ENCODE measurements around the gene CAMTA1.
"Not testable (repeated sequence)": the region's sequence is repeated elsewhere in the genome, so short reads cannot be mapped to it uniquely, and the experiment has no call there.

The CAMTA1 gene

DNA sequence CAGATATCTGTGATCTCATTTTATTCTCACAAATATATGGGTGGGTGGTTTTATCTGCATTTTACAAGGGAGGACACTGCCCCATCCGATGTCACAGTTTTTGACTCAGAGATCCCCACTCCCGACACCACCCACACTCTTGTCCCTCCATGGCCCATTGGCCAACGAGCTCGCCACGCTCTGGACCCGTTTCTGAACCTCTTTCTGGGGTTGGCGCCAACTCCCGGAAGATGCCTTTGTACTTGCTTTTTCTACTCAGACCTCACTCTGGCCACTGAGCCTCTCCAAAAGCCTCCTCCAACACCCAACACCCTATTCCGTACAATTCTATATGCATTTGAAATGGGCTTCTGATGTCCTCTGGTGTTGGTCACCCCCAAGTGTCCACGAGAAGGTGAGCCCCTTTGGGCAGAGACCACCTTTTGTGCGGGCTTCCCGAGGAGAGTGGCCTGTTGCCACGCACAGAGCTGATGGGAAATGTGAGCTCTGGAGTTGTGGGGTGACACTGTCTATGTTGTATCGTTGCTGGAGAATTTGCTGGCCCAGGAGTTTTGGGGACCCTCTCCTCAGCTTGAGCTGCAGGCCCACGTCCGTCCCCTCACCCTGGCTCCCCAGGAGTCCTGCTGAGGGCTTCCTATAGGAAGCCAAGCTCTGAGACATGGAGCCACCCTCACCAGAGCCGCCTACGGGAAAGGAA is 618.9 kb downstream of the CAMTA1 start:
- no peak for DNase-seq

DNA sequence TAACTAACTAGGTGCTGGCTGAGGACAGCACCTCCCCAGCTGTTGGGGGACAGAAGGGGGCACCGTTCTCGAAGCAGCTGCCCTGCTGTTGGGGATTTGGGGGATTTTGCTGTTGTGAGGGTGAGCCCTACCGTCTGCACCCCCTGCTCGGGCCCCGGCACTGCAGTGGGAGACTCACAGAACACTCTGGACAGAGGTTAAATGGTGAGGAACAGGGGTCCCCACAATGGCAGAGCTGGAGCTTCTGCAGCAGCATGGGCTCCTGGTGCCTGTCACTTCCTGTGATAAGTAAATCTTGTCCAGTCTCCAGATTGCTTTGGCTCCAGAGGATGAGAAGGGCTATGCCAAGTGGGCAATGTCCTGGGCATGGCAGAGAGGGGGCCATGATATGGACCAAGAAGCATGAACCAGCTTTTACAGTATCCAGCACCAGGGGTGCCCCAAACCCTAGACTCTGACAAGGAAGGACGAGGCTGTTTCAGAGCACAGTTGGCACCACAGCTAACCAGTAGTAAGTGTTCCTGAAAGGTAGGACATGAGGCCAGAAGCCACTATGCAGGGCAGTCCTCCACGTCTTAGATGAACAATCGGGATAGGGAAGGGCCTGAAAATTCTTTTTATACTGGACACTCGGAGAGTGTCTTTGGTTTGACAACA is 620.7 kb downstream of the CAMTA1 start:
- no peak for DNase-seq

DNA sequence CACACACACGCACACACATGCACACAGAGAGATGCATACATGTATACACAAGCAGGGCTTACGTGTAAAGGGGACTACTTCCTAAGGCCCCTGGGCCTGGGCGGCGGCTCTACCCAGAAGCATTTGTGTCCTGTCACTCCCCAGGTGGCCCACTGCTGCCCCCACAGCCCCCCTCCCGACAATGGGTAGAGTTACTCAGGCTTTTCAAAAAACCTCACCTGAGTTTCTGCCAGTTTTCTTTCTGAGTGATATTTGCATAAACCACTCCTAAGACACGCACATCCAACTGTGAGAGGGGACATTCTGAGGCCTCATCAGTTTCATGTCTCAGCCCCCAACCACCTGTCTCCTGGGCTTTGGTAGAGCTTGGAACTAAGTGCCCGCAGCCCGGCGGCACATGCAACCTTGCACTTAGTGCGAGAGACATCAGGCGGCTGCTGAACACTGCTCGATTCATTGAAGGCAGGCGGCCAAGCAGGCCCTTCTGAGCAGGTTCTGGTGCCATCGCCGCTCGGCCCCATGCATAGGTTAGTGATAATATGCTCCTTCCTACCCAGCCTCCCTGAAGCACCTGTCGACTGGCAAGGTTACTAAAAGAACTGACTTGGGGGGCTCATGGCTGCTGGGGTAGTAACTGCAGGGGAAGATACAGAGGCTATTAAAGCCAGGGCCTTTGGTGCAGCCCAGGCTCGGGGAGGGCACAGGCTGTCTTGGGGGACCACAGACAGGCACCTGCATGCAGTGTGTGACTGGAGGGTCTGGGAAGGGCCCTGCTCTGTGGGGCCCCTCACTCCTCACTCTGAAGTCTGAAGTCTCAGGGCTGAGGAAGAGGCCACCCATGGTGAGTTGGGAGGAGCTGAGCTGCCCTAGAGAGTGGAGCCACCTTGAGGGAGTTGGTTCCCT is 621.6 kb downstream of the CAMTA1 start:
- DNase-seq, result no peak

DNA sequence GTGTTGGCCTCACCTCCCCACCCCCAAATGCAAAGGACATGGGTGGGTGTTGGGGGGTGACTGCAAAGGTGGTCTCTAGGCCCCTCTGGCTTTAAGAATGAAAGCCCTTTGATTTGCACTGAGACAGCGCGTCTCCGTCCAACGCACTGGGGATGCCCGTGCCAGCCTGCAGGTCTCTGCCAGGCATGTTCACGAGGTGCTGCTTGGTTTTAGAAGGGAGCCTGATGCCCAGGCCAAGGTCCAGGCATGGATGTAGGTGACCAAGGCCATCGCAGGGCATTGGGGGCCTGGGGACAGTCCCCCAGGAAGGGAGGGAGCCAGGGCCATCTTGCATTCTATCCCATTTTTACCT is 622.3 kb downstream of the CAMTA1 start:
- no peak for DNase-seq

DNA sequence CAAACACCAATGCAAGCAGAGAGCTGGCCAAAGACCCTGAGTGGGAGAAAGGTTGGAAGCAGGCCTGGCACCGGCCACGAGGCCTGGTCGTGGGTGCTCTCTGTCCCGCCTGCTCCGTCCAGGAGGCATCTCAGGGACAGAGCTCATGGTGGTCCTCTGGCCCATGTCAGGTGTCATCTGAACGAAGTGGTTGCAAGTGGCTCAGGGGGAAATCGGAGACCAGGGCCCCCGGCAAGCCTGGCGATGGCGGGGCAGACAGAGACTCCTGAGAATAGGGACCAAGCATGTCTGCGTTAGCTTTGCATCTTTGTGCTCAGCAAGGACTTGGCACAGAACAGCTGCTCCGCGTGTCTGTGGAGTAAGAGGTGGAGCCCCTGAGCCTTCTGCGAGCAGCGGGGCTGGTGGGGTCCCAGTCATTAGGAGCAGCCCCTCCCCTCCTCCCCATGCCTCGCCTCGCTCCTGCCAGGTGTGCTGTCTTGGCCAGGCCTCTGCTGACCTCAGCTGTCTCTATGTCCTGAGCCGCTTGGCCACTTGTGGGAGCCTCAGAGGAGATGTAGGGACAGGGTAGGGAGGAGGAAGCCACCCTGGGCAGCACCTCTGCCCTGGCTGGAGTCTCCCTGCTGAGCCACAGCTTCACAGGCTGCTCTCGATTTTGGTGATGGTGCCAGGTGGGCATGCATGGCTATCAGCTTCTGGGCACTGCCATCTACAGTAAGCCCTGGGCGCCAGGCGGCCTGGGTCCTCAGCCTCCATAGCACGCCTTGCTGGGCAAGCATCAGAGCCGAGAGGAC is 622.9 kb downstream of the CAMTA1 start:
- DNase-seq, result no peak

DNA sequence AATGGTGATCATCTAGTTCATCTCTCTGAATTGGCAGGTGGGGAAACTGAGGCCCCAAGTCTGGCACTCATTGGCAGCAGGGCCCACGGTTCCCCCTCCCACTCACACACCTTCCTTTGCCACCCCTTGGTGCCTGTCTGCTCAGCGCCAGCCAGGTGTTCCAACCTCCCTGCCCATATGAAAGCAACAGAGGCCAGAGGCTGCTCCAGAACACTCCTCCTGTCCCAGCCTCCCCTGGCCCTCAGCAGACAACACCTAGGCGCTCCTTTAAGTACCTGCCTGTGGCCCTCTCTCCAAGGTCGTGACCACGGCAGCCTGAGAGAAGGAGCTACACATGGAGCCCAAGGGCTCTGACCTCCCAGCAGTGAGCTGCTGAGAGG is 623.5 kb downstream of the CAMTA1 start:
- DNase-seq, result no peak

DNA sequence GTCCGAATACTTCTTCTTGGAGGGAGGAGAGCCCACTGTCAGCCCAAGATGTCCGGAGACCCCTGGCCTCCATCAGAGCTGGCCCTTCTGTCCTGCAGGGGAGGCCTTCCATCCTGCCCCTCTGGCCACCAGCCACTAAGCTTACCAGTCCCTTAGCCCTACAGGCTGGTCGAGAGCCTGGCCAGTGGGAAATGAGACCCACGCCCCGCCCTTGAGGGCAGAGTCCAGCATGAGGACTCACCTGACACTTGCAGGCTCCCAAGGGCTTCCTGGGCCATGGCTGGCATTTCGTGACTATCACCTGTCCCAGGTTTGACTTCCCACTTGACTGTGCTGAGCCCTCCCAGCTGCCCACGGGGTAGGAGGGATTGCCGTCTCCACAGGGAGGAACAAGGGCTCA is 624.0 kb downstream of the CAMTA1 start:
- DNase-seq, result no peak

DNA sequence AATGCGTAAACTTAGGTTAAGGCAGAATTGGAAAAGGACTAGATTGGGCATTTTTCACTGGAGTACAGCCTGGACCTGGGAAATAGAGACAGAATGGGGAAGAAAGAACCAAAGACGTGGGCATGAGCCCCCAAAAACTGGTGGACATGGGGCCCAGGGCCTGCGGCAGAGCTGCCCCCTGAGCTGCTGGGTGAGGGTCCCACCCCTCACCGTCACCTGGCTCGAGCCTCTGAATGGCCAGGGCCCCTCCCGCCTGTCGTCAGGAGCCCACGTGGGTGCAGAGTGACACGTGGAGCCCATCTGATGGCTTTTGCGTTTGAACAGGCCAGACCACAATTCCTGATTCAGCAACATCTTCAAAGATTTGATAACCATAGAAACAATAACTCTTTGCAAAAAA is 624.9 kb downstream of the CAMTA1 start:
- no peak for DNase-seq

DNA sequence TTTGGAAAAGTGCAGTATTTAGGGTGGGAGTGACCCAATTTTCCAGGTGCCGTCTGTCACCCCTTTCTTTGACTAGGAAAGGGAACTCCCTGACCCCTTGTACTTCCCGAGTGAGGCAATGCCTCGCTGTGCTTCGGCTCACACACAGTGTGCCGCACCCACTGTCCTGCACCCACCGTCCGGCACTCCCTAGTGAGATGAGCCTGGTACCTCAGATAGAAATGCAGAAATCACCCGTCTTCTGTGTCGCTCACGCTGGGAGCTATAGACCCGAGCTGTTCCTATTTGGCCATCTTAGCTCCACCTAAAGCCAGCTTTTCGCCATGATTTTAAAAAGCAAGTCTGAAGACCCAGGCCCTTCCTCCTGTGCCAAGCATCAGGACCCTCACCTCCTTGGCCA is 632.4 kb downstream of the CAMTA1 start:
- not testable (repeated sequence) for DNase-seq

DNA sequence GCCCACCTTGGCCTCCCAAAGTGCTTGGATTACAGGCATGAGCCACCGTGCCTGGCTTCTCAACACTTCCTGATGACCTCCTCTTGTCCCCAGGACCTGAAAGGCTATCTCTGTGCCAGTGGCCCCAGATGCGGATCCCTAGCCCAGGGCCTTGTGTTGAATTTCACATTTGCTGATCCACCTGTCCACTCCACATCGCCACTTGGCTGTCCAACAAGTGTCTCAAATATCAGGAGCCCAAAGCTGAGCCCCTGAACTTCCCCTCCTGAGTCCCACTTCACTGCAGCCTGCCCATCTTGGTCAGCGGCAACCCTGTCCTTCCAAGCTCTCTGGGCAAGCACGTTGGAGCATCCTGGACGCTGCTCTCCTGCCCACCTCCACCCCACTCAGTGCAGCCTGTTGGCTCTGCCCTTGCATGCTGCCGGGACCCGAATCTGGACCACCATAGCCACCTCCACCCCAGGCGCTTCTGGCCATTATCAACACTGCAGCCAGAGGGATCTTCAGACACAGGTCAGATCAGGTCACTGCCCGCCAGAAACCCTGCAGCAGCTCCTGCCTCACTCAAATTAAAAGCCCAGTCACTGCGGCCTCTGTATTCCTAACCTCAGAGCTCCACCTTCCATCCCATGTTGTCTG is 633.3 kb downstream of the CAMTA1 start:
- no peak for DNase-seq

DNA sequence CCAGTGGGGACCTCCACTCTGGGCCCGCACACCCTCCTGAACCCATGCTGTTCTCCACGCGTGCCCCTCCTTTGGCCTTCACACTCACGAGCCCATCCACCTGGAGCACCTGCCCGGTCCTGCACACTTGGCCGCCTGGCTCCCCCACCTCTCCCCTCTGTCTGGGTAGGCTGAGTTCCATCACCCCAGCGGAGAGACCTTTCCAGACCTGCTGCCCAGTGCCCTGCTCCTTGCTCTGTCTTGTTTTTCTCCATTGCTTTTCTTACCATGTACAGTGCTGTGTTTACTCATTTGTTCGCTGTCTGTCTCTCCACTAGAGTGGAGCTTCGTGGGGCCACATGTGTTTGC is 634.8 kb downstream of the CAMTA1 start:
- DNase-seq, result no peak

DNA sequence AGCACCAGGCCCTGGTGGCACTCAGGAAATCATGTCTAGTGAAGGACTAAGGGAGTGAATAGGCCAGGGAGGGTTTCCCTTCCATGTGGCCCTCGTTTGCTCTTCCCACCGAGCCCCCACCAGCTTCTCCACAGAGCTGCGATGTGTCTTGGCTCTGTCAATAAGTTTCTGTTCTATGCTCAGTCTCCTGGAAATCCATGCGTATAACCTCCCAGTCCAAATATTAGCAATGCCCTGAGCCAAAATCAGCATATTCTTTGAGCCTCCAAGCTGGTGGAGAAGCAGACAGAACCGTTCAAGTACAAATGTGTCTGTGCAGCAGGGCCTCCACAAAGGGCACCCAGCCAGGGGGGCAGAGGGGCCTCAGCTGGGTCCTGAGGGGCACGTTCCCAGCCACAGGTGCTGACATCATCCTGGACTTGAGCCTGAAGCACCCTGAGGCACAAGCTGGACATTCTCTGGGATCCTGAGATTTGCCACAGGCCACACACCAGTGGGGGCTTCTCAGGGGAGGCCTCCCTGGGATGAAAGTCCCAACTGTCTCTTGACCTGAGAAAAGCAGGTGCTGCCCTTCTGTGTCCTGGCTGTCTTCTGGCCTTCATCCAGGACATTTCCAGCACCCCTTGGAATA is 635.3 kb downstream of the CAMTA1 start:
- DNase-seq, result no peak

DNA sequence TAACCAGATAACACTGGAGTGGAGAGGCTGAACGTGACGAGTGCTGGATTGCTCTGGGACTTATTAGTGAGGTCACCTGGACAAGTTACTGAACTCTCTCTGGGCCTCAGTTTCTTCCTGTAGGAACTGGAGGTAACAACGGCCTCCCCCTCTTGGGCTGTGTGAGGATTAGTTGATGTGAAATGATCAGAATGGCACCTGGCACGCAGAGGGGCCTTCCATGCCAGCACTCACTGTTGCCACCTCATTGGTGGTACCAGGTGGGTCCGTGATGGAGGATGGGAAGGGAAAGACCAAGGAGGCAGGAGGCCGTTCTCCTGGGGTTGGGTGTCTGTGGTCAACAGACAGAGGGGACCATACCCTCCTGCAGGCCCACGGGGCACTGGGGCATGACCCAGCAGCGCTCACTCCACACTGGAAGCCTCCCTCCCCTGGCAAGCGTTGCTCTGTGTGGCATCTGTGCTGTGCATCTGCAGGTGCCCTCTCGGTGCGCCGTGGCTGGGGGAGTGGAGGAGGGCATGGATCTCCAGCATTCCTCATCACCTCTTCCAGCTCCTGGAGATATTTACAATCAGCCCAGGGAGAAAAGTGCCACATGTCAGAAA is 636.3 kb downstream of the CAMTA1 start:
- no peak for DNase-seq

DNA sequence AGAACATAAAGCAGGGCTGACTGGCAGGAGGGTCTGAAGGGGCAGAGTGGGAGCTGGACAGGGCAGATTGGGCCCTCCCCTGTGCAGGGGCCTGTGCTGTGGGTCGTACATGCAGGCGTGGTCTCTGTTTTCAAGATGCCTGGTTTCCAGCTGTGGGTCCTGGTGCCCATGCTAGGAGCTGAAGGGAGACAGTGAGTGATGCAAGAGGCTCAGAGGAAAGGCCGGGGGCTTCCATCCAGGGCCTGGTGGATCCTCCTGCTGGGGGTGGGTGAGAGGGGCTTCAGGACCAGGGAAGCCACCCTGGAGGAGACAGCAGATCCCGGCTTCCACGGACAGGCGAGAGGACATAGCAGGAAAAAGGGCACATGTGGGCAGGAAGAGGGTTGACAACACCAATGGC is 636.8 kb downstream of the CAMTA1 start:
- DNase-seq, result no peak

DNA sequence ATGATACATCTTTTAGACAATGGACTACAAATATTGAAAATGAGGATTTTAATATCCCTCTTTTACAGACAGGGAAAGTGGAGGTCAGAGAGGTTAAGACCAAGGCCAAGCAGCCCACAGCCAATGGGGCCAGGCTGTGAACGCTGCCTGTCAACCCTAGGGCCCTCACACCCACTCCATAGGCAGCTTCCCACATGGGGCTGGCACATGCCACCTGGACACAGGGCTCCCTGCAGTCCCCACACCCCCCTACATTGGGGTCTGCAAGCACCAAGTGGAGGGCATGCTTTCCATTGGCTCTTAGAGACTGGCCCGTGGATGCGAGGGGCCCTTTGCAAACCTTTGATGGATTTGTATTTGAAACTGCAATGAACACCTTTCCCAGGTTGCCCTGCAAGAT is 637.3 kb downstream of the CAMTA1 start:
- no peak for DNase-seq

DNA sequence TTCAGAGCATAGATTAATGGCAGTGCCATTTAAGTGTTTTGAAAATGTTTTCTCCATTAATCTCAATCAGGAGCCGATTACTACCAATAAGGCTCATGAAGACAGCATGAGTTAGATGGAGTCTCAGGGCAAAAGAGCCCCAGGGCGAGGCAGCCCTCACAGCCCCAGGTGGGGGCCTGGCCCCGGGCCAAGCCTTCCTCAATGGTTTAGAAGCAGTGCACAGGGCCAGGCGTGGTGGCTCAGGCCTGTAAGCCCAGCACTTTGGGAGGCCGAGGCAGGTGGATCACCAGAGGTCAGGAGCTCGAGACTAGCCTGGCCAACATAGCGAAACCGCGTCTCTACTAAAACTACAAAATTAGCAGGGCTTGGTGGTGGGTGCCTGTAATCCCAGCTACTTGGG is 637.7 kb downstream of the CAMTA1 start:
- DNase-seq, result peak; percentile 16

DNA sequence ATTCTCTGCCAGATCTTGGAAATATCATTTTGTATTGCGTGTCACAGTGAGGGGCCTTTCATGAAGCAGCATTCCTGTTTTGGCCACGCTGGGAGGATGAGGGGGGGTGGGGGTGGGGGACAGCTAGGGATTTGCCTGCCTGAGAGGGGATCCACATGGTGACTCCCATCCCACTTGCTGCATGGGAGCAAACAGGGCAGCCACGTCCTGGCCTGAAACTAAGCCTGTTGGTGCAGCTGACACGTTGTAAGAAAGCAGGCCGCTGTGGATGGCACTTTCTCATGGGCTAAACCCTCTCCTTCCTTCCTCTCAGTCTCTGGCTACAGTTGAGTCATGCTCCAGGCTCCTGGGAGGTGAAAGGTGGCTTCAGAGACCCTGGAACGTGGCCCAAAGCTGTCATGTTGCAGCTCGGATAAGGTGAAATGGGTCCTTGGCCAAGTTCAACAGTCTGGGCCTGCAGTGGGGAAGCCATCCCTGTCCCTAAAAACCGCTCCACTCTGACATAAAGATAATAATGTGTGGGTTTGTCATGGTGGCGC is 639.2 kb downstream of the CAMTA1 start:
- no peak for DNase-seq

DNA sequence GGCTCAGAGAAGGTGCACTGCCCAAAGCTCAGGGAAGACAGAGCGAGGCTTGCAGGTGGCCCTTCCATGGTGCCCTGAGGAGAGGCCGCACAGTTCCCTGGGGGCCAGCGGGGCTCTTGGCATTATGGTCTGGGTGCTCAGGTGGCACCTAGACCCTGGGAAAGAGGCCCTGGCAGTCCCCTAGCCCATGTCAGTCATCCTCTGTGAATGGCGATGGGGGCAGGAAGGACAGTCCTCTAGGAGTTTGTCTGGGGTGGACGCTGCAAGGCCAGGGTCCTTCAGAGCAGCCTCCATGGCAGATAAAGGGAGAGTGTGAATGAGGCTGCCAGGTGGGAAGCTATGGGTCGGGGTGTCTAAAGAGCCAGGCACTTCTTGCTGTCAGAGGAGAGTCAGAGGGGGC is 640.0 kb downstream of the CAMTA1 start:
- DNase-seq, result no peak

DNA sequence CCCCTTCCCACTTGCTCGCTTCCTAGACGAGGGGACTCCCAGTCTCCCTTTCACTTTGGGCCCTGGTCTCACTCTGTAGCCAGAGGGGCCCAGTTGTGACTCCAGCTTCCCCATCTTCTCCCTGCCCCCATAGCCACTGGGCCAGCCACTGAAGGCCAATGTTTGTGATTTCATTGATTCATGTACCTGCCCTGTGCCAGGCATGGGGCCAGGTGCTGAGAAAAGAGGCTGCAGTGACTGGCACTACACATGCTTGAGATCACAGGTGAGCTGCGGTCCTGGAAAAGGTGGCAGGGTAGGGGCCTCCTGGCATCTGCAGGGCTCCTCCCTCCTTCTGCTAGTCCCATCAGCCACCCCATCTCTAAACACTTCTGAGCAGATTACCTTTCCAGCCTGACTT is 640.5 kb downstream of the CAMTA1 start:
- DNase-seq, result no peak

DNA sequence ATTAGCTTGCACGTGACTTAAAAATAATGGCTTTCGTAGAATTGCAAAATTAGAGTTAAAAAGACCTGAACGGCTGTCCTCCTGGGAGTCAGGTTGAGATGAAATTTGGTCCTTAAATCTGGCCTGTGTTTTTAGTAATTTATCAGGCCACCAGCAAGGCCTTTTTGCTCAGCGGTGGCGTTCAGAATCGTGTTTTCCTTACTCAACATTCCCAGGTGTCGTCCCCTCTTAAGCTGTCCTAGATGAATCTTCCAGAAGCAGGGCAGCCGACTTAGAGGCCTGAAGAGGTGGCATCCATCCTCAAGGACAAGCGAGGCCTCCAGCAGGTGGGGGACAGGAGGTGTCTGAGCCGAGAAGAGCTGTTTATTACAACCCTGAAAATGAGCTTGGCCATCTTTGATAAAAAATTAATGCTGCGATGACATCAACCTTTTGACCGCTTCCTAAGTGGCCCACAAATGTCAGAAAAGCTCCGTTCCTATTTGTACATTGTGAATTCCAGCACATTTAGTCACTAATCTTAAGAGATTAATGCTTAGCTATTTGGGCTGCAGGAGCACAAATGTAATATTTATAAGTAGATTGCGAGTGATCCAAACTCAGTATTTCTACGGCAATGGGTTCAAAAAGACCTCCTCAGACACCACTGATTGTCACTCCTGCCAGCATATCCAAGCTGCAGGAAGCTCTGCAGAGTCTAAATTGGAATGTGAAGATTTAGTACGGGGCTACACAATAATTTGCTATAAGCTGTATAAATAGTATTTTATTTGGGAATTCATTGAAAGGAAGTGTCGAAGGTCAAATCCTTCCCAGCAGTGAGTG is 641.7 kb downstream of the CAMTA1 start:
- no peak for DNase-seq
